H1 (cell line): Measurements from ENCODE around the gene TRPT1. TPM values are rescaled to one million over a fixed set of nuclear protein-coding genes. Genes with fewer than 3 reads are reported as not detected.

Experiments used
- polyA plus RNA-seq, 7 experiments: library from polyadenylated mRNA; depleted of rRNA in 3 of 7; stranded (reverse) in 5 of 7; unstranded in 2 of 7; fragments of >200 nt in 5 of 7; fragments of 200-250 nt in 2 of 7; gene quantifications; 1 replicate in 5 of 7; 2 replicates in 1 of 7; 4 replicates in 1 of 7; pipeline versions ENCODE4 v1.2.1 to v1.2.3, GENCODE V29; 2011 to 2013; ENCODE audit warnings: missing spikeins in 2 of 7, mixed read lengths in 2 of 7
- total RNA-seq: library from RNA; stranded (reverse); fragmentation: NEBNext Ultra II Directional; extraction: Animal tissue kit (Norgen Biotek cat#: 25700); gene quantifications from 2 replicates; pipeline ENCODE4 v1.2.1, GENCODE V29; 2021
- TF ChIP-seq, protein P1 (sequence below): fragments of 300-600 bp; sonication (generic); IDR thresholded peaks from 2 replicates; pipeline ENCODE4 v1.7.1; 2012; ENCODE audit warnings: low read length, moderate library complexity, mild to moderate bottlenecking, inconsistent platforms; ENCODE audit not compliant: insufficient replicate concordance

TRPT1 gene
- total and polyA plus RNA-seq, 2 of the 8 experiments (the other 6 are each of a cell fraction or from before 2014, with no cell fraction given) = 34.5 to 74.6 TPM

DNA sequence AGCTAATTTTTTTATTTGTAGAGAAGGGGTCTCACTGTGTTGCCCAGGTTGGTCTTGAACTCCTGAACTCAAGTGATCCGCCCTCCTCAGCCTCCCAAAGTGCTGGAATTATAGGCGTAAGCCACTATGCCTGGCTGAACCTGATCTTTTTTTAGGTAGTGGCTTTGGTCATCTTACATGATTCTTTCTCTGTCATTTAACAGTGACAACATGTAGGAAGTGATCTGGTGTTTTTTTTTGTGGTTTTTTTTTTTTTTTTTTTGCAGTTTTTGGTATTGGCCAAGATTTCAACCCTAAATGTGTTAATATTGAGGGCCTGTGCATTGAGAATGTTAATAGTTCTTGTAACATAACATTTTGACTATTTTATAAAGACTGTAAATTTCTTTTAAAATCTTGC lies 27.5 kb downstream of the TRPT1 start (continued):
- TF ChIP-seq, protein P1, sequence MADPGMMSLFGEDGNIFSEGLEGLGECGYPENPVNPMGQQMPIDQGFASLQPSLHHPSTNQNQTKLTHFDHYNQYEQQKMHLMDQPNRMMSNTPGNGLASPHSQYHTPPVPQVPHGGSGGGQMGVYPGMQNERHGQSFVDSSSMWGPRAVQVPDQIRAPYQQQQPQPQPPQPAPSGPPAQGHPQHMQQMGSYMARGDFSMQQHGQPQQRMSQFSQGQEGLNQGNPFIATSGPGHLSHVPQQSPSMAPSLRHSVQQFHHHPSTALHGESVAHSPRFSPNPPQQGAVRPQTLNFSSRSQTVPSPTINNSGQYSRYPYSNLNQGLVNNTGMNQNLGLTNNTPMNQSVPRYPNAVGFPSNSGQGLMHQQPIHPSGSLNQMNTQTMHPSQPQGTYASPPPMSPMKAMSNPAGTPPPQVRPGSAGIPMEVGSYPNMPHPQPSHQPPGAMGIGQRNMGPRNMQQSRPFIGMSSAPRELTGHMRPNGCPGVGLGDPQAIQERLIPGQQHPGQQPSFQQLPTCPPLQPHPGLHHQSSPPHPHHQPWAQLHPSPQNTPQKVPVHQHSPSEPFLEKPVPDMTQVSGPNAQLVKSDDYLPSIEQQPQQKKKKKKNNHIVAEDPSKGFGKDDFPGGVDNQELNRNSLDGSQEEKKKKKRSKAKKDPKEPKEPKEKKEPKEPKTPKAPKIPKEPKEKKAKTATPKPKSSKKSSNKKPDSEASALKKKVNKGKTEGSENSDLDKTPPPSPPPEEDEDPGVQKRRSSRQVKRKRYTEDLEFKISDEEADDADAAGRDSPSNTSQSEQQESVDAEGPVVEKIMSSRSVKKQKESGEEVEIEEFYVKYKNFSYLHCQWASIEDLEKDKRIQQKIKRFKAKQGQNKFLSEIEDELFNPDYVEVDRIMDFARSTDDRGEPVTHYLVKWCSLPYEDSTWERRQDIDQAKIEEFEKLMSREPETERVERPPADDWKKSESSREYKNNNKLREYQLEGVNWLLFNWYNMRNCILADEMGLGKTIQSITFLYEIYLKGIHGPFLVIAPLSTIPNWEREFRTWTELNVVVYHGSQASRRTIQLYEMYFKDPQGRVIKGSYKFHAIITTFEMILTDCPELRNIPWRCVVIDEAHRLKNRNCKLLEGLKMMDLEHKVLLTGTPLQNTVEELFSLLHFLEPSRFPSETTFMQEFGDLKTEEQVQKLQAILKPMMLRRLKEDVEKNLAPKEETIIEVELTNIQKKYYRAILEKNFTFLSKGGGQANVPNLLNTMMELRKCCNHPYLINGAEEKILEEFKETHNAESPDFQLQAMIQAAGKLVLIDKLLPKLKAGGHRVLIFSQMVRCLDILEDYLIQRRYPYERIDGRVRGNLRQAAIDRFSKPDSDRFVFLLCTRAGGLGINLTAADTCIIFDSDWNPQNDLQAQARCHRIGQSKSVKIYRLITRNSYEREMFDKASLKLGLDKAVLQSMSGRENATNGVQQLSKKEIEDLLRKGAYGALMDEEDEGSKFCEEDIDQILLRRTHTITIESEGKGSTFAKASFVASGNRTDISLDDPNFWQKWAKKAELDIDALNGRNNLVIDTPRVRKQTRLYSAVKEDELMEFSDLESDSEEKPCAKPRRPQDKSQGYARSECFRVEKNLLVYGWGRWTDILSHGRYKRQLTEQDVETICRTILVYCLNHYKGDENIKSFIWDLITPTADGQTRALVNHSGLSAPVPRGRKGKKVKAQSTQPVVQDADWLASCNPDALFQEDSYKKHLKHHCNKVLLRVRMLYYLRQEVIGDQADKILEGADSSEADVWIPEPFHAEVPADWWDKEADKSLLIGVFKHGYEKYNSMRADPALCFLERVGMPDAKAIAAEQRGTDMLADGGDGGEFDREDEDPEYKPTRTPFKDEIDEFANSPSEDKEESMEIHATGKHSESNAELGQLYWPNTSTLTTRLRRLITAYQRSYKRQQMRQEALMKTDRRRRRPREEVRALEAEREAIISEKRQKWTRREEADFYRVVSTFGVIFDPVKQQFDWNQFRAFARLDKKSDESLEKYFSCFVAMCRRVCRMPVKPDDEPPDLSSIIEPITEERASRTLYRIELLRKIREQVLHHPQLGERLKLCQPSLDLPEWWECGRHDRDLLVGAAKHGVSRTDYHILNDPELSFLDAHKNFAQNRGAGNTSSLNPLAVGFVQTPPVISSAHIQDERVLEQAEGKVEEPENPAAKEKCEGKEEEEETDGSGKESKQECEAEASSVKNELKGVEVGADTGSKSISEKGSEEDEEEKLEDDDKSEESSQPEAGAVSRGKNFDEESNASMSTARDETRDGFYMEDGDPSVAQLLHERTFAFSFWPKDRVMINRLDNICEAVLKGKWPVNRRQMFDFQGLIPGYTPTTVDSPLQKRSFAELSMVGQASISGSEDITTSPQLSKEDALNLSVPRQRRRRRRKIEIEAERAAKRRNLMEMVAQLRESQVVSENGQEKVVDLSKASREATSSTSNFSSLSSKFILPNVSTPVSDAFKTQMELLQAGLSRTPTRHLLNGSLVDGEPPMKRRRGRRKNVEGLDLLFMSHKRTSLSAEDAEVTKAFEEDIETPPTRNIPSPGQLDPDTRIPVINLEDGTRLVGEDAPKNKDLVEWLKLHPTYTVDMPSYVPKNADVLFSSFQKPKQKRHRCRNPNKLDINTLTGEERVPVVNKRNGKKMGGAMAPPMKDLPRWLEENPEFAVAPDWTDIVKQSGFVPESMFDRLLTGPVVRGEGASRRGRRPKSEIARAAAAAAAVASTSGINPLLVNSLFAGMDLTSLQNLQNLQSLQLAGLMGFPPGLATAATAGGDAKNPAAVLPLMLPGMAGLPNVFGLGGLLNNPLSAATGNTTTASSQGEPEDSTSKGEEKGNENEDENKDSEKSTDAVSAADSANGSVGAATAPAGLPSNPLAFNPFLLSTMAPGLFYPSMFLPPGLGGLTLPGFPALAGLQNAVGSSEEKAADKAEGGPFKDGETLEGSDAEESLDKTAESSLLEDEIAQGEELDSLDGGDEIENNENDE = no peak
